DMS79 (cell line): ENCODE results near the gene PAGR1.

ENCODE experiments used
- DNase-seq: peaks from one replicate; lab custom pipeline; 2025; lab: John Stamatoyannopoulos, UW

The PAGR1 gene

GRCh38 chr16:29837841-29838240, 21.9 kb downstream of the PAGR1 start:
- DNase-seq = no peak

GRCh38 chr16:29839822-29840221, 23.9 kb downstream of the PAGR1 start:
- DNase-seq = no peak

DNA sequence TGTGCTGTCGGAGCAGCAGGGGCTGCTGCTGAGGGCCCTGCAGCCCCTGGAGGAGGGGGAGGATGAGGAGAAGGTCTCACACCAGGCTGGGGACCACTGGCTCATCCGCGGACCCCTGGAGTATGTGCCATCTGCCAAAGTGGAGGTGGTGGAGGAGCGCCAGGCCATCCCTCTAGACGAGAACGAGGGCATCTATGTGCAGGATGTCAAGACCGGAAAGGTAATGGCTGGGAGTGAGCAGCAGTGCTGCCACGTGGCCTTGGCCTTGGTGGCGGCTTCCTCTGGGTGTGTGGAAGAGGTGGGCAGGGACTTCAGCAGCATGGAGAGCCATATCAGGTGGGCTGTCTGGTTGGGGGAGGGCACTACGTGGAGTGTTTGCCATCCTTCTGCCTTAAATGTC, 24.3 kb downstream of the PAGR1 start:
- DNase-seq = no peak

DNA sequence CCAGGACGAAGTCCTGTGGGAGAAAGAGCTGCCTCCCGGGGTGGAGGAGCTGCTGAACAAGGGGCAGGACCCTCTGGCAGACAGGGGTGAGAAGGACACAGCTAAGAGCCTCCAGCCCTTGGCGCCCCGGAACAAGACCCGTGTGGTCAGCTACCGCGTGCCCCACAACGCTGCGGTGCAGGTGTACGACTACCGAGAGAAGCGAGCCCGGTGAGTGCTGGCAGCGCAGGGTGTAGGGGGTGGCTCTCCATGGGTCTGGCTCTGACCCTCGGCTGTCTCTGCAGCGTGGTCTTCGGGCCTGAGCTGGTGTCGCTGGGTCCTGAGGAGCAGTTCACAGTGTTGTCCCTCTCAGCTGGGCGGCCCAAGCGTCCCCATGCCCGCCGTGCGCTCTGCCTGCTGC, 25.7 kb downstream of the PAGR1 start:
- no peak for DNase-seq

DNA sequence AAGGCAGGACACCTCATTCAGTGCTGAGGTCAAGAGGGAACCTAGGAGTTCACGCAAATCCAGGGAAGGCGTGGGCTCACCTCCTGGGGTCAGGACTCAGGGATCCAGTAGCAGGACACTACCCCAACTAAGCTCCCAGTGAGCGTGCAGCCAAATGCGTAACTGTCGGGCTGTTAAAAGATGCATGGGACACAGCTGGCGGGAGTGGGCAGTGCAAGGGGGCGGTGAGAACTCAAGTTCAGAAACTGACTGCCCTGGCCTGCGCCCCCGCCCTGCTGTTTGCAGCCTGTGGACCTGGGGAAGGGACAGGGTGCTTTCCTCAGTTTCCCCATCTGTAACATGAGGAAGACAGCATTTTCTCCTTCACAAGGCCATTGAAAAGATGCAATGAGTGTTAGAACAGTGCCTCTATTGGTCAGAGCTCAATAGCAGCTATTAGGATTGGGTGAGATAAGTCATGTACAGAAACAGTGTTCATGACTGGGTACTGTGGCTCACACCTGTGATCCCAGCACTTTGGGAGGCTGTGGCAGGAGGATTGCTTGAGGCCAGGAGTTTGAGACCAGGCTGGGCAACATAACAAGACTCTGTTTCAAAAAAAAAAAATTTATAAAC, 26.9 kb downstream of the PAGR1 start:
- DNase-seq = no peak

DNA sequence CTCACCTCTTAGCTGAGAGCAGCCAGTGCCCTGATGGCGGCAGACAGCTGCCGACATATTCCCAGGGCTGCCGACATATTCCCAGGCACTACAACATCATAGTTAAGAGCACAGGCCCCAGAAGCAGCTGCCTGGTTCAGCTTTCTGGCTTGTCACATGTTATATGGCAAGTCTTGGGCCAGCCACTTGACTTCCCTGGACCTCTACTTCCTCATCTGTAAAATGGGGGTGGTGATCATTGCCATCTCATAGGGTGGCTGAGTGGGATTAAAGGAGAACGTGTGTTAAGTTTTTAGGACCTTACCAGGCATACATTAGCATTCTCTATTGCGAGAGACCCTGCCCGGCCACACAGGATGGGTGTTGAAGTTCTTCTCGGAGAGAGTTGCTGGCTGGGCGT, 28.0 kb downstream of the PAGR1 start:
- DNase-seq = no peak

DNA sequence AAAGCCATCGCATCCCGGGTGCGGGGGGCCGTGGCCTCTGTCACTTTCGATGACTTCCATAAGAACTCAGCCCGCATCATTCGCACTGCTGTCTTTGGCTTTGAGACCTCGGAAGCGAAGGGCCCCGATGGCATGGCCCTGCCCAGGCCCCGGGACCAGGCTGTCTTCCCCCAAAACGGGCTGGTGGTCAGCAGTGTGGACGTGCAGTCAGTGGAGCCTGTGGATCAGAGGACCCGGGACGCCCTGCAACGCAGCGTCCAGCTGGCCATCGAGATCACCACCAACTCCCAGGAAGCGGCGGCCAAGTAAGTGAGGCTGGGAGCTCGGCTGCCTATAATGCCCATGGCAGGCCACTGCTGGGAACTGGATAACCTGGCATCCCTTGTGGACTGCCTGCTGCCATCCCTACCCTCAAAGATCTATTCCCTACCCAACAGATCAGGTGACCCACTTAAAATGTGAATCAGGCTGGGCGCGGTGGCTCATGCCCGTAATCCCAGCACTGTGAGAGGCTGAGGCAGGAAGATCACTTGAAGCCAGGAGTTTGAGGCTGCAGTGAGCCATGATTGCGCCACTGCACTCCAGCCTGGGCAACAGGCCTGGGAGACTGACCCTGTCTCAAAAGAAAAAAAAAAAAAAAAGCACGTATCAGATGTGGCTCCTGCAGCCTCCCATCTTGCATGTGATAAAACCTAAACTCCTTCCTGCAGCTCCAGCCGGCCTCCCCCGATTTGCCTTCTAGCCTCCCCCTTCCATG, 28.8 kb downstream of the PAGR1 start:
- peak; percentile 31 for DNase-seq

DNA sequence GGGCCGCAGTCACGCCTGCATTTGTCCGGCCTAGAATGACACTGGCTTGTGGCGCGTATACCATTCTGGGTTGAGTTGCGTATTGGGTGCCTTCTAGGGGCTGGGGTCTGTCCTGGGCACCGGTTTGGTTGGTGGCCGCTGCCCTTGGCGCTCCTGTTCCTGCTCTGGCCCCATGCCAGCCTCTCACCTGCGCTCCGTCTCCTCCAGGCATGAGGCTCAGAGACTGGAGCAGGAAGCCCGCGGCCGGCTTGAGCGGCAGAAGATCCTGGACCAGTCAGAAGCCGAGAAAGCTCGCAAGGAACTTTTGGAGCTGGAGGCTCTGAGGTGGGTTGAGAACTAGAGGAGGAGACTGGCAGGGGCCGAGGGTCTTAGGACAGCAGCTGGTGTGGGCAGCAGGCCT, 29.7 kb downstream of the PAGR1 start:
- peak; percentile 76 for DNase-seq

GRCh38 chr16:29848420-29849297, 32.7 kb downstream of the PAGR1 start:
- DNase-seq = no peak

DNA sequence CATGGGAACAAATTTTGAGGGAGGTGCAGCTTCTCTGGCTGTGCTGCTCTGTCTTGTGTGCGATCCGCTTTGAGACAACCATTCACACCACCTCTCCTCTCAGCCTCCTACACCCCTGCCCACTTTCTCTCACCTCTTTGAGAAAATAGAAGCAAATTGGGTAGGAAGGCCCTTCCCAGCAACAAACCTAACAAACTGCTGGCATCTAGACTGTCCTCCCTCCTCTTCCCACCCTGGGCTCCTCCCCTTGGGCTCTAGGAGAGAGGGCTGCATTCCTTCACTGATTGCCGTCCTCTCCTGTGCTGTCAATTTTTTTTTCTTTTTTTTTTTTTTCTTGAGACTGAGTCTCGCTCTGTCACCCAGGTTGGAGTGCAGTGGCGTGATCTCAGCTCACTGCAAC, 33.6 kb downstream of the PAGR1 start:
- DNase-seq = no peak

DNA sequence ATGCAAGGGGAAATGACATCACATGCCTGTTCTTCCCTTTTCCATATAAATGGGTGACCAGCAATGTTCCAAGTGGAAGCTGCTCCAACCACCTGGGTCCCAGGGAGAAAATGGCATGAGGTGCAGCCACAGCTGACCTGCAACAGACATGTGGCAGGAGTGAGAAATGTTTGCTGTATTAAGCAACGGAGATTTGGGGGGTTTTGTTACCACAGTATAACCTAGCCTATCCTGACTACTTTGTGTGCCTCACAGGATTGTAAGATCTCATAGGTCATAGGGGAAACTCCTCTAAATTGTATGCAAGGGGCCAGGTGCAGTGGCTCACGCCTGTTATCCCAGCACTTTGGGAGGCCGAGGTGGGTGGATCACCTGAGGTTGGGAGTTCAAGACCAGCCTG, 35.0 kb downstream of the PAGR1 start:
- DNase-seq = no peak

GRCh38 chr16:29852654-29853053, 36.7 kb downstream of the PAGR1 start:
- DNase-seq = no peak

- DNase-seq = no peak
These were observed 38.7 kb downstream of the PAGR1 start for GRCh38 chr16:29854520-29855100.

GRCh38 chr16:29857133-29857760, 41.3 kb downstream of the PAGR1 start:
- DNase-seq = no peak

DNA sequence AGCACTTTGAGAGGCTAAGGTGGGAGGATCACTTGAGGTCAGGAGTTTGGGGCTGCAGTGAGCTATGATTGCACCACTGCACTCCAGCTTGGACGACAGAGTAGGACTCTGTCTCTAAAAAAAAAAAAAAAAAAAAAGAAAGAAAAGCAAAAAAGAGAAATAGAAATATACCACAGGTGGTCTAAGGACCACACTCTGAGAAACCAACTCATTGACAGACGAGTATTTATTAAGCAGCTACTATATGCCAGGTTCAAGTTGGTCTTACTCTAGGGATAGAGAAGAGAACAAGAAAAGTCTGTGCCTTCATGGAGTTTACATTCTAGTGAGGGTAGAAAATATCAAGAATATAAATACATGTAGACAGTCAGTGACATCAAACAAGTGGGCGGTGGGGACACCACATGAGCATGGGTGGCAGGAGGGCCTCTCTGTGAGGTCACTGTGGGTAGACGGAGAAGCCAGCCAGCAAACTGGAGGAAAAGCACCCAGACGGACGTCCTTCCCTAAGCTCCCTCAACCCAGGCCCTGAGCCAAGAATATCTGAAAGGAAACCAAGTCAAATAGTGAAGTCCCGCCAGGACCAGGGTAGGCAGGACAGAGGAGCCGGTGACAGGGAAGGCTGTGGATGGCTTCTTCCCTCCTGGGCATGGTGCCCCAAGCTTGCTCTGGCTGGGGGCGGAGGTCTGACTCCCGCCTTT, 42.3 kb downstream of the PAGR1 start:
- DNase-seq = no peak

DNA sequence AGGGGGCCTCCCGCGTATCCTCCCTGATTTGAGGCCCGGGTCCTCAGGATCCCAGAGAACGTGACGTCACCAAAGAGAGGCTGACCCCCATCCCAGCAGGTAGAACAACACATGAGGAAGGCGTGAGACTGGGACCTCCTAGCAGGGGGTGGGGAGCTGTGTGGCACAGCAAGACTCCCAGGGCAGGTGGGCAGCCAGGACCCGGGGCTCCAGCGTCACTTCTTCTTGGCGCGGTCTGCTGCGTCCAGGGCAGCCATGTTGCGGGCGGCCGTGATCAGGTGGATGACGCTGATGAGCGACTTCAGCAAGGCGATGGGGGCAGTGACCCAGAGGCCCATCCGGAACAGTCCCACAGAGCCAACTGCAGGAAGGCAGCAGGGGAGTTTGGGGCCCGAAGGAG, 43.0 kb downstream of the PAGR1 start:
- DNase-seq = no peak

DNA sequence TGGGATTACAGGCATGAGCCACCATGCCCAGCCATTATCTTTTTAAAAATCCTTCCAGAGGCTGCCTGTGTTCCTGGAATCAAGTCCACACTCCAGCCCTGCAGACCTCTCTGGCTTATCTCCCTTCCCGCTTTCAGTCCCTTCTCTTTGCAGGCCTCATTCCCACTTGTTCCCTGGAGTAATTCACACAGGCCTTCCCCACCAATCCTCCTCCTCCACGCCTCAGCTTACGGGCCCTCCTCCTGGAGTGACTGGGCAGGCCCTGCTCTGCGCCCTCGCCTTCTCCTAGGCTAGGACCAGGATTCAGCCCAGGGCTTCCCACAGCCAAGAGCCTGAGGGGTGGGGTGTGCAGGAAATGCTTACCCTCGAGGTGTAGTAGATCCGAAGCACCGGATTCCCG, 44.3 kb downstream of the PAGR1 start:
- no peak for DNase-seq

GRCh38 chr16:29862383-29862883, 46.5 kb downstream of the PAGR1 start:
- no peak for DNase-seq

- peak; percentile 96 for DNase-seq
These were observed 47.1 kb downstream of the PAGR1 start, which contains the start of gene CDIPT for GRCh38 chr16:29862884-29863668. Gene CDIPT (minus strand): TSS chr16:29863226. CDS start chr16:29862857, 369 bp downstream.

GRCh38 chr16:29863669-29863984, 47.7 kb downstream of the PAGR1 start:
- no peak for DNase-seq
